MM.1S (cell line): ENCODE measurements around the gene NRTN.

Source experiments
- DNase-seq: peaks from one replicate; pipeline ENCODE4 v3.0.0-alpha.2; 2015
- H2AFZ ChIP-seq: fragments of 300-600 bp; sonication (generic); 2 replicates; pipeline ENCODE4 v1.6.0; 2016; ENCODE audit warnings: antibody characterized with exemption, low read length
- H3F3A ChIP-seq: fragments of 300-600 bp; sonication (generic); 2 replicates; pipeline ENCODE4 v1.6.1; 2016; ENCODE audit warnings: mild to moderate bottlenecking, antibody characterized with exemption, low read length, moderate library complexity, mixed read lengths; ENCODE audit not compliant: insufficient read depth
- H3K27ac ChIP-seq: fragments of 300-600 bp; sonication (generic); 2 replicates; pipeline ENCODE4 v1.5.1; 2016; ENCODE audit warnings: mild to moderate bottlenecking, low read length
- H3K27me3 ChIP-seq: fragments of 300-600 bp; sonication (generic); replicated peaks from 2 replicates; pipeline ENCODE4 v1.6.0; 2016; ENCODE audit warnings: low read length; ENCODE audit not compliant: insufficient read depth
- H3K36me3 ChIP-seq: fragments of 300-600 bp; sonication (generic); replicated peaks from 2 replicates; pipeline ENCODE4 v1.6.1; 2016; ENCODE audit warnings: mild to moderate bottlenecking, low read length, mixed read lengths; ENCODE audit not compliant: insufficient read depth
- H3K4me1 ChIP-seq: fragments of 300-600 bp; sonication (generic); 2 replicates; pipeline ENCODE4 v1.6.1; 2016; ENCODE audit warnings: low read length, mixed read lengths
- H3K4me2 ChIP-seq: fragments of 300-600 bp; sonication (generic); 2 replicates; pipeline ENCODE4 v1.6.0; 2016; ENCODE audit warnings: low read depth, low read length
- H3K4me3 ChIP-seq: fragments of 300-600 bp; sonication (generic); 2 replicates; pipeline ENCODE4 v1.5.1; 2016; ENCODE audit warnings: low read length, mixed read lengths
- H3K79me2 ChIP-seq: fragments of 300-600 bp; sonication (generic); 2 replicates; pipeline ENCODE4 v1.6.1; 2016; ENCODE audit warnings: mixed run types, low read length, mixed read lengths
- H3K9ac ChIP-seq: fragments of 300-600 bp; sonication (generic); 2 replicates; pipeline ENCODE4 v1.6.1; 2016; ENCODE audit warnings: low read length, mixed read lengths
- H3K9me2 ChIP-seq: fragments of 300-600 bp; sonication (generic); replicated peaks from 2 replicates; pipeline ENCODE4 v1.6.1; 2016; ENCODE audit warnings: mild to moderate bottlenecking, low read length, mixed read lengths; ENCODE audit not compliant: insufficient read depth
- H3K9me3 ChIP-seq: fragments of 300-600 bp; sonication (generic); replicated peaks from 2 replicates; pipeline ENCODE4 v1.6.1; 2016; ENCODE audit warnings: mild to moderate bottlenecking, low read length, mixed read lengths; ENCODE audit not compliant: insufficient read depth
- H4K20me1 ChIP-seq: fragments of 300-600 bp; sonication (generic); 2 replicates; pipeline ENCODE4 v1.6.1; 2016; ENCODE audit warnings: mild to moderate bottlenecking, low read length, moderate library complexity, mixed read lengths; ENCODE audit not compliant: insufficient read depth
- CTCF ChIP-seq: fragments of 300-600 bp; sonication (generic); IDR thresholded peaks from 2 replicates; pipeline ENCODE4 v1.5.1; 2016; ENCODE audit warnings: antibody characterized with exemption, low read length, mixed read lengths
- EZH2 ChIP-seq: fragments of 300-600 bp; sonication (generic); optimal IDR thresholded peaks from 2 replicates; pipeline ENCODE3; 2017; ENCODE audit warnings: low read depth, mild to moderate bottlenecking, antibody characterized with exemption, low read length, mixed read lengths
- EZH2phosphoT487 ChIP-seq: fragments of 300-600 bp; sonication (generic); IDR thresholded peaks from 2 replicates; pipeline ENCODE4 v1.6.1; 2018; ENCODE audit warnings: antibody characterized with exemption, low read length

NRTN gene

GRCh38 chr19:5788422-5788821 lies 16.4 kb upstream of the NRTN start:
- peaks cover 38% of the 10 kb centered on the region for H3K27me3 ChIP-seq
- no peaks in the 10 kb centered on the region for H3F3A ChIP-seq
- H3K9ac ChIP-seq: no peak overlapping the region
- H3K9me2 ChIP-seq: no peaks in the 10 kb centered on the region
- DNase-seq: no peak
- H3K4me1 ChIP-seq: no peaks in the 10 kb centered on the region; the same call in 1 of the 2 replicates
- no peak for TF ChIP-seq EZH2phosphoT487
- no peak for TF ChIP-seq CTCF
- TF ChIP-seq EZH2: no peak
- peaks cover 16% of the 10 kb centered on the region for H3K79me2 ChIP-seq
- no peaks in the 10 kb centered on the region for H4K20me1 ChIP-seq
- H3K36me3 ChIP-seq: no peaks in the 10 kb centered on the region
- no peaks in the 10 kb centered on the region for H3K9me3 ChIP-seq
- no peak overlapping the region for H2AFZ ChIP-seq
- H3K4me3 ChIP-seq: no peak overlapping the region
- no peak overlapping the region for H3K27ac ChIP-seq
- H3K4me2 ChIP-seq: no peak overlapping the region

GRCh38 chr19:5789351-5789761 lies 15.5 kb upstream of the NRTN start:
- Histone ChIP-seq H3K9me3 (no peaks in the 10 kb centered on the region), H3K4me2 (no peak overlapping the region), H3K36me3 (no peaks in the 10 kb centered on the region), H2AFZ (no peak overlapping the region), H4K20me1 (no peaks in the 10 kb centered on the region), H3K9ac (no peak overlapping the region), H3K9me2 (no peaks in the 10 kb centered on the region), H3F3A (no peaks in the 10 kb centered on the region), H3K27me3 (peaks cover 35% of the 10 kb centered on the region), H3K79me2 (peaks cover 16% of the 10 kb centered on the region), H3K27ac (no peak overlapping the region), H3K4me1 (no peaks in the 10 kb centered on the region; the same call in 1 of the 2 replicates), H3K4me3 (no peak overlapping the region)
- TF ChIP-seq EZH2 (no peak), EZH2phosphoT487 (no peak), CTCF (no peak)
- DNase-seq: no peak

GRCh38 chr19:5789886-5790558 lies 14.8 kb upstream of the NRTN start:
- peaks cover 16% of the 10 kb centered on the region for H3K79me2 ChIP-seq
- H3K4me3 ChIP-seq: peak overlapping the region; percentile 80
- H3K27ac ChIP-seq: no peak overlapping the region
- no peaks in the 10 kb centered on the region; the same call in 1 of the 2 replicates for H3K4me1 ChIP-seq
- H3K9ac ChIP-seq: peak overlapping the region; percentile 95; the same call in 1 of the 2 replicates
- H3K4me2 ChIP-seq: peak overlapping the region; percentile 83
- H3K36me3 ChIP-seq: no peaks in the 10 kb centered on the region
- no peaks in the 10 kb centered on the region for H3K9me3 ChIP-seq
- no peaks in the 10 kb centered on the region for H4K20me1 ChIP-seq
- no peaks in the 10 kb centered on the region for H3F3A ChIP-seq
- DNase-seq: no peak
- no peaks in the 10 kb centered on the region for H3K9me2 ChIP-seq
- peaks cover 30% of the 10 kb centered on the region for H3K27me3 ChIP-seq
- no peak overlapping the region for H2AFZ ChIP-seq
- TF ChIP-seq EZH2phosphoT487 (no peak), EZH2 (no peak), CTCF (no peak)
